HG03159 (cell line): Measurements from ENCODE around the gene PFKFB2.

Experiments used
- ATAC-seq: cut with Tn5 transposase; IDR thresholded peaks from one replicate; pipeline ENCODE4 v1.9.1; 2021; ENCODE audit warnings: mild to moderate bottlenecking, moderate library complexity; ENCODE audit not compliant: unreplicated experiment

PFKFB2 gene

DNA sequence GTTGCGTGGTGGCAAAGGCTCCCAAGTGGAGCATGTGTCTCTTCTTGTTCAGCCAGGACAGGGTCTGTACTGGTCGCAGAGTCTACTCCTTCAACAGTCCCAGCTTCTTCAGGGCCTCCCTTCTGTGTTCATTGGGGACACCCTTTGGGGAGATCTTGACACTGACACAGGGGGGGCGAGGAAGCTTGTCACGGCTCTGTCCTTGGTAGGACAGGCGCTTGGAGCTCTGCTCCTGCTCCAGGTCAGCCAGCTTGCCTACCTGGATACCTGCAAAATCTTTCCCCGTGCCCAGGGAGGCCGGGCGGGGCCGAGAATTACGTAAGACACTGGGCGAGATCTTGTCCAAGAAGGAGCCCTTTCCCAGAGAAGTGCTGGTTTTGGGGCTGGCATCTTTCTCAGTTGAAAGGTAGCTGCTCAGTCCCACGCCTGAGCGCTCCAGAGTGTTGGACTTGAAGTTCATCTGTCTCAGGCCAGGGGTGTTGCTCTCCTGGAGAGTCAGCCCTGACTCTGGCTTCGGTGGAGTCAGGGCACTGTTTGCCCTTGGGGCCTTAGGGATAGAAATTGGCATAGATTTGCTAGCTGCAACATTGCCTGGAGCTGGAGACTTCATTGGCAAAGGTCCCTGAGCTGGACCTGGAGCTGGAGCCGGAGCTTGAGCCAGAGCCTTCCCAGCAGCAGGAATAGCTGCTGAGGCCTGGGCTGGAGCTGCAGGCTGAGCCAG is 31.0 kb upstream of the PFKFB2 start:
- no peak for ATAC-seq

DNA sequence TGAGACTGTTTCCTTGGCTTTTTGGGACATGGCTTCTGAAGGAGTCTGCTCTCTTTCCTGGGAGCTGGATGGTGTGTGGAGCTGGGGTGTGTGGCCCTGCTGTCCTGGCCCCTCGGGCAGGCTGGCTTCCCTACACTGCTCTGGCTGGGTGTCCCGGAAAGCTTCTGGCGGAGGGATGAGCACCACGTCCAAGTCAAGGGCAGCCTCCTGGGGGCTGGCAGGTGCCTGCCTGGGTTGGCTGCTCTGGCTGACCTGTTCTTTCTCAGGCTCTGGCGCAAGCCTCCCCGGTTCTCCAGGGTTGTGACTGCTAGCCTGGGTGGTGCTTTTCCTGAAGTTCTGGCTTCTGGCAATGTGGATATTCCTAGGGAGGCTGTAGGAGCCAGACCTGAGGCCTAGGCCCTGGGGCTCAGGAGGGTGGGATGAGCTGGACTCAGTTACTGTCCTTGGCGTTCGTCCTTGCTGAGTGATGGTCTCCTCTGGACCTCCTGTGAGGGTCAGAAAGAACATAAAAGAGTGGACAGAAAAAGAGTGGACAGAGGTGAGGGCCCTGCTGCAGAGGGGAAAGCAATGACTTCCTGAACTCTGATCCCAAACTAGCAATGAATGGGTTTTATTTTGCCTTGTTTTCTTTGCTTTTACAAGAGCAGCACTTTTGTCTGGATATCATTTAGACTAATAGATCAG is 29.9 kb upstream of the PFKFB2 start:
- no peak for ATAC-seq

DNA sequence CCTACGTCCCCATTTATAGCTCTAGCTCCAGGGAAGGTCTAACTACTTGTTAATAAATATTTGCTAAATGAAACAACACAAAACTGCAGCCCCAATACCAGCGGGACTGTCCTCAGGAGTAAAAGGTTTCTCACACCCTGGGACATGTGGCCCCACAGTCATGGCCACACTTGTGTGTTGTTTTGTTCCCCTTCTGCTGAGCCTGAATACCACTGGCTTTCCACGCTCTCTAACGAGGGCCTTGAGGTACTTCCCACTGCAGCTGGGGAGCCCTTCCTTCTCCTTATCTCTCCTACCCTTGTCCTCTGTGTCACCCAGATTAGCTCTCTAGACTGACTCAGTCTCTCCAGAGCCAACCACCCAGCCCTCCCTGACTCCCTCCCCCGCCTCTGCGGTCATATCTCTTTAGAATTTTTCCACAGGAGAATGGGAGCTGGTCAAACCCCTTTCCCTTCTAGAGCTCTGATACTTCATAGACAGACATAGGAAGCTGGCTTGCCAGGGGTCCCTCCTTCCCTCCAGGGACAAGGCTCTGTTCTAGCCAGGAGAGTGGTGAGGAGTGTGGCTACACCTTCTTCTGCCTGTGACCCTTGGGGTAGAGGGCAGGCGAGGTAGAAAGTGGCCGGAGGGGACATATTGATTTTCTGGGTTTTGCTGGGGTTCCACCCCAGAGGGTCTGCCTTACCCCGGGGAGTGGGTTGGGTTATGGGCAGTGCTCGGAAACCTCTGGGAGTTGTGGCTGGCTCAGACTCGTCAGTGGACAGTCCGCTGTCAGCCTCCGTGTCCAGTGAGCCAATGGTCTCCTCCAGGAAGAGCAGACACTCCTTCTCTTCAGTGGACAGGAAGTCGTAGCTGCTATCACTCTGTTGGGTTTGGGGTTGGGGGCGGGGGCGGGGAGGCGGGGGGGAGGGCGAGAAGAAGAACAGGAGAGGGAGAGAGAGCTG is 28.6 kb upstream of the PFKFB2 start:
- ATAC-seq: no peak

DNA sequence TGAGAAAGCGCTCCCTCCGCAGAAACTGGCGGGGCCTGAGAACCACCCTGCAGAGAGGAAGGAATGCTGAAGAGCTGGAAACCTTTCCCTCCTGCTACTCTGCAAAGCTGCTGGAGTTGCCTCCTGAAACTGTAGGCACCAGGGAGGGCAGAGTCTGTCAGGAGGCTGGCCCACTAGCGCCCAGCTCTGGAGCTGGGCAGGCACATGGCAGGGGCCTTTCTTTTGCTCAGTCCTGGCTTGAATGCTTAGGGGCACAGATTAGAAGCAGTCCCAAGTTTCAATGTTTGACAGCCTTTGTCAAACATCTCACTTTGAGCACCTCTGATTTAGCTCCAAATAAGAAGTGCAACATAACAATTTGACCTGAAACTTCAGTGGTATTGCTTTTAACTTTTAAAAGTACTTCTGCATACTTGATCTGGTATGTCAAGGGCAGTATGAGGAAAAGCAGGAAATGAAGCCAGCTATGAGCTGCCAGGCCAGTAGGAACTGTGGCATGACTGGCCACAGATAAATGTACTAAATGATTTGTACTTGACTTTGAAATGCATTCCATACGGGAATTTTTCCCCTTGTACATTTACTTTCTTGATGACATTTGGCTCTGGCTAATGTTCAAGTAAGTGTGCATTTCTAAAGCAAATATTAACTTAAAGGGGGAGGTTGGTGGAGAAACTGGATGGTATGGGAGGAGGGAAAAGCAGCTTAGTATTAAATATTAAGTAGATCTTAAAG is 27.8 kb upstream of the PFKFB2 start:
- ATAC-seq: no peak

DNA sequence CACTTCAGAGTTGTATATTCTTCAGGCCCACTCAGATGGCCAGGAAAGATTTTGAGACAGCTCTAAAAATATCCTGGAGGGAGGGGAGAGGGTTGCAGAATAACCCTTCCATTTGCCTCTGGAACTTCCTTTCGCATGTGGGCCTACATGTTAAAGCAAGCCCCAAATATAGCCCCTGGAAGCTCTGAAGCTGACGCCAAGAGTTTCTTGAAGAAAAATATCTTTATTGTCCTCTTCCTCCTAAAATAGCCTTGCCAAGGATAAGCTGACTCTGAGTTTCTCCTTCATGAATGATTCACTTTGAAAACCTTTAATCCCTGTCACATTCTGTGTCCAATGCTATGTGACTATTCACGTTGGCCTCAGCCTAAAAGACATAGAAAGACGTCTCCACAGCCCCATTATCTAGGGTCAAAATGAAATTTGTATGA is 27.0 kb upstream of the PFKFB2 start:
- ATAC-seq: no peak

DNA sequence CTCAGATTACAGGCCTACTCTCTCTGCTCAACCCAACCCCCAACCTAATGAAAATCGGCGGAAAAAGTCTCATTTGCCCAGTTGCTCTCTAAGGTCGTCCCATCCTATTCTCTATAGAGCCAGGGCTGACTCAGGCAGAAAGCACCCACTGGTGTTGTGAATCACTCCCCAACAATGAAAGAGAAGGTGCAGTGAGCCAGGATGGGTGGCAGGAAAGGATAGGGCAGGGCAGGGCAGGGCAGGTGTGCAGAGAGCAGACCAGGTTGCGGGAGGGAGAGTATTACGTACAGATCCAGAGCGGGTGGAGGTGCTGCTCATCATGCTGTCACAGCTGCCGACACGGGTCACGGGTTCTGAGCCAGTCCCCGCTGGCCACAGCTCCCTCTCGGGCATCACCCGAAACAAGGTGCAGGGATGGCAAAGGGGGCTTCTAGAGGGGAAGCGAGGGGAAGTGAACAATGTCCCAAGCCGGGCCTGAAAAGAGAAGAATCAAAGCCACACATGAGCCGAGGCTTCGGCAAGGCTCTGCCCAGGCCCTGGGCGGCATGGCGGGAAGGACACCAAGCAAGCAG is 25.8 kb upstream of the PFKFB2 start:
- ATAC-seq: no peak

DNA sequence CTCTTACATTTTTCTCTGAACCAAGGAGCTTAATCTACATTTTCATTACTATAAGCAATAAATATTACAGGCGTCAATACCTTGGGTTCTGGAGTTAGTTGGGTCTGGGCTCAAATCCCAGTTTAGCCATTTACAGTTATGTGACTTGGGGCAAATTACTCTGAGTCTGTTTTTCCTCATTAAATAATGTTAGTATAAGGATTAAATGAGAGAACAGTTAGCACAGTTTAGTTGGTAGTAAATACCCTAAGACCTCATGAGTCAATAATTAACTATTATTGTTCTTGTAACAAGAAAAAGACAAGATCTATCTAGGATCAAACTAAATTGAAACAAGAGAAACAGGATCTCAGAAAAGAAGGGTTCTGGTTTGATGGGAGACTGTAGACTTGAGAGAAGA is 25.2 kb upstream of the PFKFB2 start:
- ATAC-seq: no peak

DNA sequence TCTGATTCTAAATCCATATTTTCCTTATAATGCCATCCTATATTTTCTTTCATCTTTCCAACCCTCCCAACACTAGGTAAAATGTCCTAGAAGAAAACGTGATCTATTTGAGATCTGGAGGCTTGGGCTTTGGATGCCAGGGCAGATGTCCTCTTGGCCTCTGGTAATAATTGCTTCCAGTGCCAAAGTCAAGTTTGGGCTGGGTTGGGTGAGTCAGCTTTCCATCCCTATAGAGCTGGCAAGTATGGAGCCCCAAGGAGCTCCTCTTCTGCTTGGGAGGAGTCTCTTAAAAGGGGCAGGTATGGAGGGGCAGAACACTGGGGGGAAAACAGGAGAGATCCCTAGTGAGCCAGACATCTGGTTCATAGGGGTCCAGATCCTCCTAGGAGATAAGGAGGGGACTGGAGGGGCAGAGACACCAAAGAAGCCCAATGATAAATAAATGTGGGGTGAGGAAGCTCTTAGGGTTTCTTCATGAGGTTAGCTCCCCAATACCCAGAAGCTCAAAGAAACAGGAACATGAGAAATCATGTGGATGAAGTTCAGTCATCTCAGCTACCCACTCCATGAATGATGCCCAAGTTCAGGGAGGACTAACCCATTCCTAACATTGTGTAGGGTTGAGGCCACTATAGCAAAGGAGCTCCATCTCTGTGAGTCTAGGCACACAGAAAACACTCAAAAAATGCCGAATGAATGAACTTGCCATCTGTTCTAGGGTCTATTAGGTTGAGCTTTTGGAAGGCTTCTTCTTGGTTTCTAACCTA is 24.0 kb upstream of the PFKFB2 start:
- ATAC-seq: no peak

DNA sequence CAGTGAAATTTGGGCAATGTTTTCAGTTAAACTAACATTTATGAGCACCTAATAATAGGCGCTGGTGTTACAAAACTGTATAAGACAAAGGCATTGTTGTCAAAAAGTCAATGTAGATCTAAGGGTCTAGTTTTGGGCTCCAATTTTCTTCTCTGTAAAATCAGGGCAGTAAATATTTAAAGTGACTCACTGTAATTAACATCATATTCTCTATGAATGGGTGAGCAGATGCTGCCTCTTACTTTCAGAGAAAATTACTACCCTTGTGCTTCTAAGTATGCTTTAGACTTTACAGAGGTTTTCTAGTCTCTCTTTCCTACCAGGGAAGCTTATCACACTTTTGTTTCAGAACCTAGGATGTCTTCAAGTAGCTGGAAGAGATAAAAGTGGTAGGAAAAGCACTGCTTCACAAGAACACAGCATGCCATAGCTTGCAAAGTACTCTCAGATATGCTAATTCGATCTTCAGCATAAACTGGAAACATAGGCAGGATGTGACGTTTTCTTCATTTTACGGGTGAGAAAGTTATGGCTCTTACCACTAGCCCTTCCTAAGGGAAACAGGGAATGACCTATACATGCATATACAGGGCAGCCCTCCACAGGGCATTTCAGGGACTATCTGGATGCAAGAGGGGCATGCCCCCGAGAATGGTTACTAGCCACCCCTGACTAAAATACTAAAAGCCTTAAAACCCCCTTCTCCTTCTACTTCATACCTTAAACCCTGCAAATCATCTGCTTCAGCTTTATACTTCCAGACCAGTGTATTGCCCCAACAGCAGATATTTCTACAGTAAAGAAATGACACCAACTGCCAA is 23.2 kb upstream of the PFKFB2 start:
- no peak for ATAC-seq

DNA sequence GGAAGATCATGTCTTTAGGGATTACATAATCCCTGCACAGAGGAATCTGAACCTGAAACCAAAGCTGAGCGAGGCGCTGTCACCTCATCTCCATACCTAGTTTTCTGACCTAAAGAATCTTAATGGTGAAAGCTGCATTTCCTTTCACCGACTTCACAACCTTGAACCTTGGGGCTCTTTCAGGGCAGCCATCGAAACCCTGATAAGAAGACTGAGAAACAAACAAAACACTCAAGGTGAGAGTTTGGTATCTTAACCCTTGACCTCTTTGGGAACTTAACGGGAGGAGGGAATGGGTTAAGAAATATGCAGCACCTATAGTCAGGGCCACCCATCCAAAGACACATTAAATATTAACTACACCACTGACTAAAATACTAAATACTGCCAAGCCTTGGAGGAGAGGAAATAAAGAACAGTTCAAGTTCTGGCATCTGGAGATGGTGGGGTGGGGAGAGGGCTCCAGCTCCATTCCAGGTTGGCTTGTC is 22.5 kb upstream of the PFKFB2 start:
- ATAC-seq: no peak

DNA sequence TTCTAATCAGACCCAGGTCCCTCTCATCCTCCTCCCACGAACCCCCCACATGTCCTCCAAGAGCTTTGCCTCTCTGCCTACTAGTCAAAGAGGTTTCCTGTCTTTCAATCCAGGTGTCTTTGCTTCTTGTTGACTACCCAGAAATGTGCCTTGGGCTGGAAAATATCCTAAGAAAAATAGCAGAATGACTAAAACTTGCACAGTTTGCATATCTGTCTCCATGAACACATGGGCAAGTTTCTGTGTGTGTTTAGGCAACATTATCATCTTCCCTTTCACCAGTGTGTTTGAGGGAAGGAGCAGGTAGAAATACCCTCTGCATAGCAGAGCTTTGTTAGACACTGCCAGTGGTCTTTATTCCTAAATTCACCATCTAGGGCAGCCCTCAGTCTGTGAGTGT is 22.1 kb upstream of the PFKFB2 start:
- ATAC-seq: no peak

DNA sequence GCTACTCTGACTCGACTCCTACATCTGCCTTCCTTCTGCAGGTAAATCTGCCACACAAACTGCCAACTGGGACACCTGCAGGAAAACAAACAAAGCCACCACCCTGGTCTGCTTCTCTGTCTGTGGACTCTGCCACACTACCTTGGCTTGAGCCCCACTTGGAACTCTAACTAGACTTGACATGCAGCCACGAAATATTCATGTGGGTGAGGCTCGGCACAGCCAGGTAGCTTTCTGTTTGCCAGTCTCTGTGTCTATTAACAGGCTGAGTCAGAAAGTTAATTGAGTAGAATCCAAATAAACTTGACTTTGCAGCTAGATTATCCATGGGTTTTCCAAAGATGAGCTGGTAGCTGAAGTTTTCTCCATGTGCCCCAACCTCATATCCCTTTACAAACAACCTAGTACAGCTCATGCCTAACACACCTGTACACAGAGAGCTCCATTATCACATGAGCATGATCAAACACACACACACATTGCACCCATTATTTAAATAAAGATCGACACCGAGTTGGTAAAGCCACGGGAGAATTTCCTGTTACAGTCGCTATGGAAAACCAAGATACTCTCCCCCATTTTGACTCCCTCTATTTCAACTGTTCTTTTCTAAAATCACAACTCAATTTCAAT is 21.3 kb upstream of the PFKFB2 start:
- ATAC-seq: no peak

DNA sequence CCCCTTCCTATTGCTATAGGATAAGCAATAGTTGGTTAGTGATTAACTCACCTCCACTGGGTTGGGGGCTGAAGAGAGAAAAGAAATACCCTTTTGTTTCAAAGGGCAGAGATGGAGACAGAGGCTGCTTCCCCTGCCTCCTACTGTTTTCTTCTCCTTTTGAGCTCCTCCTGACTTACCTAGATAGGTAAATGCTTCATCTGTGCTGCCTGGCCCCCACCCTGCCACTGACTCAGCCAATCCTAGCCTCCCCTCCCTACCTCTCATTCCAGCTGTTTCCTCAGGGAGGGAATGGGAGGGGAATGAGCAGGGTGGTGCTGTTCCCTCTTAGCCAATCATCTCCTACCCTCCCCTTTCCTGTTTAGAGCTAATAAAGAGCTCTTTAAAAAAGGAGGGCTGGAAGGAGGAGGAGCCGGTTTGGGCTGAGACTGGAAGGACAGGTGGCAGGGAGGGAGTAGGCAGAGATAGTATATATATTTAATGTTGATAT is 20.5 kb upstream of the PFKFB2 start, which contains the start of gene C1orf116:
C1orf116 (minus strand) TSS at position 229 of the 490 bp plus-strand sequence. CDS start 5,158 bp downstream, outside the sequence.
- ATAC-seq: no peak

DNA sequence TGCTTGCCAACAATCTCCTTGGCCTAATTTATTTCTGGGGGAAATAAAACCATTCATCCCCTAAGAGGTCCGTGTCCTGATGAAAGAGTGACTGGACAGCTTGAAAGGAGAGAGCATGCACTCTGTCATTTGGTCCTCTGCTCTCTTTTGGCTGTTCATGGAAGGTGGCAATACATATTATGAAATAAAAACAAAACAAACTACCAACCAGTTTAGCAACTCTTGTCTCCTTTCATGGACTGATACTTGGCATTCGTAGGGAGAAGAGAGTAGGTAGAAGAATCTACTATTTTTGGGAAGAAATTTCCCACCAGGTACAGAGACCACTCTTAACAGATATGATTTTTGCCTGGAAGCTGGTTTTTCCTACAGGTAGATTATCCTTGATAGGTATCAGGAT is 19.8 kb upstream of the PFKFB2 start:
- ATAC-seq: no peak

DNA sequence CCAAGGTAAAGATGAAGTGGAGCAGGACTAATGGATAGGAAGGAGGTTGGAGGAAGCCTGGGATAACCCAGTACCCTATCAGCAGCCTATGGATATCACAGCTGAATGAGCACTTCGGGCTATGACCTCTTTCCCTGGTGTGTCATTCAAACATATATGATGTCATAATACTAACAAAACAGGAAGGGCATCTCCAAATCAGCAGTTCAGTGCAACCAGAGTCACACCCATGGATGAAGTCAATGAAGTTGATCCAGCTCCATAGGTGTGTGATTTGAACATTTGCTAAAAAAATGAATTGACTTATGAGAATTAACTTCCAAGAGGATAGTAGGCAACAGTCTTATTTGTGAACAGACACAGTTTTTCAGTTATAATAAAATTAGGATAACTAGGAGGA is 18.9 kb upstream of the PFKFB2 start:
- ATAC-seq: no peak

DNA sequence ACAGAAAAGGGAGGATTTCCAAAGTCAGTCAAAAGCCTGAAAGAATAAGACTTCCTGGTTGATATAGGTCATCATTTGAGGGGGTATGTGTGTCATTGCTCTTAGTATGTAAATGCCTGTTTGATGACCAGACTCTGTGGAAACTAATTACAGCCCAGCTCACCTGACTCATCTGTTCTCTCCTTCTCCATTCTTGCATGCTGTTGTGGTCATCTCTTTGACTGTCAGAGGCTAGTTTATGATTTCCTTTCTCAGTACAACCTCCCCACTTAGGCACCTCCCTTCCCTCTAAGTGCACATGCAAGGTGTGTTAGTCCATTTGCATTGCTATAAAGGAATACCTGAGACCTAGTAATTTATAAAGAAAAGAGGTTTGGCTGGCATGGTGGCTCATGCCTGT is 18.1 kb upstream of the PFKFB2 start:
- no peak for ATAC-seq

DNA sequence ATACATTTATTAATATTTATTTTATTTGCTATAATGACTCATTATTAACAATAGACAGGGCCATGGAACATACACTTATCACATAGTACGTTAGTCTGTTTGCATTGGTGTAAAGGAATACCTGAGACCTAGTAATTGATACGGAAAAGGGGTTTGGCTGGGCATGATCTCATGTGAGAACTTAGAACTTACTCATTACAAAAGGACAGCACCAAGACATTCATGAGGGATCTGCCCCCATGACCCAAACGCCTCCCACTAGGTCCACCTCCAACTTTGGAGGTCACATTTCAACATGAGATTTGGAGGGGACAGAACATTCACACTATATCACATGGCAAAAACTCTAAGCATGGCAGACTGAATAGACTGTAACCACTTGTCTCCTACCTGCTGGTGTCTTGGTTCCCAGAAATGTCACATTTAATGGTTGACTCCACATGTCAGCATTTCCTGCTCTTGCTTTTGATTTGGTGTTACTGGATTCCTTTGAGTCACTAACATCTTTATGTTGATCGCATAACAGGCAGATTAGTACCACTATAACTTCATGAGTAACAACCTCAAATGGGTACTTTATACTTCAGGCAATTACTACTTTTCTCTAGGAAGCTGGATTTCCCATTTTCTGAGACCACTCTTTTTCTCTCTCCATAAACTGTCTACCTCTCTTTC is 17.1 kb upstream of the PFKFB2 start:
- ATAC-seq: no peak
